Testis (tissue), 3 donors: ENCODE results near the gene MAP3K7CL. TPM values are rescaled to one million over a fixed set of nuclear protein-coding genes. Genes with fewer than 3 reads are reported as not detected.

Source experiments
- DNase-seq: peaks from one replicate; pipeline ENCODE4 v3.0.0-alpha.2; 2019
- H3K27ac ChIP-seq, 2 donors: fragments of 200-600 bp; sonication (generic); one replicate each; pipeline ENCODE4 v1.5.1; 2019
- H3K27me3 ChIP-seq: fragments of 200-600 bp; sonication (generic); one replicate; pipeline ENCODE4 v1.5.1; 2019
- H3K36me3 ChIP-seq: fragments of 200-600 bp; sonication (generic); one replicate; pipeline ENCODE4 v1.5.1; 2017; ENCODE audit warnings: low read depth; ENCODE audit errors: missing control alignments
- H3K4me1 ChIP-seq: fragments of 200-600 bp; sonication (generic); one replicate; pipeline ENCODE4 v1.5.1; 2019
- H3K4me3 ChIP-seq, 2 donors: fragments of 200-600 bp; sonication (generic); one replicate each; pipeline ENCODE4 v1.5.1; 2017 to 2019
- H3K9me3 ChIP-seq: fragments of 200-600 bp; sonication (generic); one replicate; pipeline ENCODE4 v1.5.1; 2017
- CTCF ChIP-seq, 3 experiments: fragments of 450-650 bp in 2 of 3; fragments of 200-600 bp in 1 of 3; sonication (generic) in 1 of 3; IDR thresholded peaks; one replicate each; pipeline ENCODE4 v1.5.1; 2016 to 2019; ENCODE audit warnings: antibody characterized with exemption in 3 of 3, mild to moderate bottlenecking in 2 of 3, moderate library complexity in 1 of 3
- POLR2A ChIP-seq: fragments of 450-650 bp; IDR thresholded peaks from one replicate; pipeline ENCODE4 v1.6.1; 2017; ENCODE audit warnings: antibody characterized with exemption, mild to moderate bottlenecking, moderate library complexity
- WGBS, 2 donors: methylation state at CpG; one replicate each; pipeline ENCODE4 v1.1.5; 2018; 5-methylcytosine and 5-hydroxymethylcytosine counted together
- intact Hi-C: fragments of 100-400 bp; cut with DNase I; formaldehyde crosslinking; loops from one replicate; pipeline ENCODE4 v1.15.1; 2023; ENCODE audit warnings: low total_unique reads
- polyA plus RNA-seq: library from polyadenylated mRNA; stranded (reverse); fragments of 350-450 nt; fragmentation: Illumina TruSeq; extraction: RNeasy Lipid Tissue Mini Kit (QIAGEN cat#74804); gene quantifications from one replicate; pipeline ENCODE4 v1.2.3, GENCODE V29; 2014; ENCODE audit warnings: low read depth, low replicate concordance; ENCODE audit not compliant: insufficient read depth
- small RNA-seq, 2 donors: library from RNA; depleted of rRNA; stranded (forward); fragments of <200 nt; gene quantifications; one replicate each; pipeline ENCODE3, GENCODE V24; 2016
- total RNA-seq, 2 donors: library from RNA; depleted of rRNA; stranded (reverse); fragments of >200 nt; gene quantifications; one replicate each; pipeline ENCODE4 v1.2.3, GENCODE V29; 2016

Gene MAP3K7CL
- total and polyA plus RNA-seq, 3 donors from 2014 or later, result 9.9 to 16.1 (median 15.3) TPM

DNA sequence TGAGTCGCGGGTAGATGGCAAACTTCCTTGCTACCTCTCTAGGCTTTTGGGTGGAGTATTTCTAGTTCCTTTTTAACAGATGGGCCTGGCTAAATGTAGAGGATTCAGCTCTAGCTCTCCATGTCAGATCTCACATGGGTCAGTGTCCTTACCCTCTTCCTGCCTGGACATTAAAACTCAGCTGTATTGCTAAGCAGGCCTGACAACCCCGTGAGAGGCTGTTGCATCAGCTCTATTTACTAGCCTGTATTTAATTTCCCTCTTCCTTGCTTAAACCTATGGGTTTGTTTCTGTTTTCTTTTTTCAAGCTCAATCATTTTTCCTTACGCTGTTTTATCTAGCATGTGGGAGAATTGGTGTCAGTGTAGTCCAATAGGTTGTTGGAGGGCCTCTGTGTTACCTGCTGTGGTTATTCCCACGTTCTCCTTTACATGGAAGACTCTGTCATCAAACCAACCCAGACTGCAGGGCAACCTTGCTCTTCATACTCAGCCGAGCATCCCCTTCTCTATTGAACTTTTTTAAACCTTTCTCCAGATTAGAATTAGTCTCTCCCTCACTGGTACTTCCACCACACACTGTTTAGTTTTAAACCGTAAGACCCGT, 88.8 kb downstream of the MAP3K7CL start:
- no peak overlapping the region for H3K4me3 ChIP-seq
- no peaks in the 10 kb centered on the region for H3K36me3 ChIP-seq
- peak; percentile 21 for DNase-seq
- no peaks in the 10 kb centered on the region for H3K9me3 ChIP-seq
- intact Hi-C loops, result no loop called here
- no peaks in the 10 kb centered on the region for H3K4me1 ChIP-seq
- WGBS, 2 donors, result 88 to 89% methylated on average over 8 of the region's 8 CpGs
- no peak for TF ChIP-seq POLR2A
- no peak for TF ChIP-seq CTCF (IDR thresholded peaks at IDR 0.05)
- H3K27me3 ChIP-seq, result no peaks in the 10 kb centered on the region
- no peak overlapping the region for H3K27ac ChIP-seq

GRCh38 chr21:29221253-29221744, 90.9 kb downstream of the MAP3K7CL start:
- TF ChIP-seq CTCF (IDR thresholded peaks at IDR 0.05) (no peak), POLR2A (no peak)
- no peak overlapping the region for H3K4me3 ChIP-seq
- H3K27me3 ChIP-seq, result no peaks in the 10 kb centered on the region
- intact Hi-C loops, result no loop called here
- no peaks in the 10 kb centered on the region for H3K36me3 ChIP-seq
- H3K27ac ChIP-seq, result no peak overlapping the region
- H3K4me1 ChIP-seq, result no peaks in the 10 kb centered on the region
- no peaks in the 10 kb centered on the region for H3K9me3 ChIP-seq
- 86 to 88% methylated on average over 5 of the region's 5 CpGs for WGBS, 2 donors
- DNase-seq, result no peak

GRCh38 chr21:29224006-29224405, 93.6 kb downstream of the MAP3K7CL start:
- Histone ChIP-seq H3K27me3 (no peaks in the 10 kb centered on the region), H3K27ac (no peak overlapping the region), H3K36me3 (no peaks in the 10 kb centered on the region), H3K4me1 (no peaks in the 10 kb centered on the region), H3K4me3 (no peak overlapping the region), H3K9me3 (no peaks in the 10 kb centered on the region)
- intact Hi-C loops, result no loop called here
- no peak for DNase-seq
- TF ChIP-seq POLR2A (no peak), CTCF (IDR thresholded peaks at IDR 0.05) (no peak)
- WGBS, 2 donors, result 90 to 94% methylated on average over 5 of the region's 5 CpGs

Small RNA genes lying within 50 kb of the gene (small RNA-seq; reads per million reads assigned to genes)
- gene RF00012 (0 reads per million in 2 donors), gene RF00019 (0 reads per million in 2 donors)

Other genes starting within 250 kb of the MAP3K7CL start
- gene LTN1, start 137.8 kb upstream of the MAP3K7CL start, total RNA-seq, result 10 to 100 TPM; 34.1 to 47.2 TPM
- gene LTN1, start 137.8 kb upstream of the MAP3K7CL start, polyA plus RNA-seq, result 22.1 TPM
- 10 to 100 TPM; 10.3 to 19.5 TPM for gene RWDD2B, start 111.3 kb upstream of the MAP3K7CL start, total RNA-seq
- 36.4 TPM for gene RWDD2B, start 111.3 kb upstream of the MAP3K7CL start, polyA plus RNA-seq
- 10 to 100 TPM; 33.2 to 37.9 TPM for gene USP16, start 106.0 kb upstream of the MAP3K7CL start, total RNA-seq
- 17.9 TPM for gene USP16, start 106.0 kb upstream of the MAP3K7CL start, polyA plus RNA-seq
- gene CCT8, start 57.0 kb upstream of the MAP3K7CL start, total RNA-seq, result 100 to 1,000 TPM; 116 to 121 TPM
- 106 TPM for gene CCT8, start 57.0 kb upstream of the MAP3K7CL start, polyA plus RNA-seq
- 10 to 100 TPM; 41.9 to 57.7 TPM for gene BACH1, start 168.3 kb downstream of the MAP3K7CL start, total RNA-seq
- gene BACH1, start 168.3 kb downstream of the MAP3K7CL start, polyA plus RNA-seq, result 43.9 TPM